Psoas muscle (tissue), 8 donors: ENCODE measurements around the gene CHD2. TPM values are rescaled to one million over a fixed set of nuclear protein-coding genes. Genes with fewer than 3 reads are reported as not detected.

Experiments used
- ATAC-seq, 4 donors: fragments of 200-7000 bp; cut with Tn5 transposase; one replicate each; pipeline ENCODE4 v1.9.1; 2020; ENCODE audit warnings: moderate library complexity in 3 of 4, mild to moderate bottlenecking in 2 of 4
- DNase-seq, 2 donors: peaks; one replicate each; pipeline ENCODE4 v3.0.0-alpha.2; 2020
- H3K27ac ChIP-seq: fragments of 200-600 bp; one replicate; pipeline ENCODE4 v1.8.0; 2022
- H3K27me3 ChIP-seq, 3 donors: fragments of 200-600 bp in 1 of 3; one replicate each; pipeline versions ENCODE4 v1.6.1 to v1.8.0; 2013 to 2022; ENCODE audit warnings: low read length in 2 of 3, mild to moderate bottlenecking in 2 of 3, moderate library complexity in 1 of 3; ENCODE audit not compliant: insufficient read depth in 3 of 3
- H3K36me3 ChIP-seq, 2 donors: fragments of 200-600 bp in 1 of 2; one replicate each; pipeline versions ENCODE4 v1.6.1 to v1.8.0; 2013 to 2022; ENCODE audit warnings: low read depth in 1 of 2, mild to moderate bottlenecking in 1 of 2, moderate library complexity in 1 of 2; ENCODE audit not compliant: insufficient read depth in 1 of 2
- H3K4me1 ChIP-seq: fragments of 200-600 bp; one replicate; pipeline ENCODE4 v1.8.0; 2022
- H3K4me3 ChIP-seq: fragments of 200-600 bp; one replicate; pipeline ENCODE4 v1.8.0; 2022; ENCODE audit warnings: mild to moderate bottlenecking
- H3K9me3 ChIP-seq: fragments of 200-600 bp; one replicate; pipeline ENCODE4 v1.8.0; 2022
- CTCF ChIP-seq: fragments of 200-600 bp; IDR thresholded peaks from one replicate; pipeline ENCODE4 v1.8.0; 2022; ENCODE audit warnings: antibody characterized with exemption
- WGBS, 3 donors: extraction: QIAGEN DNeasy Blood & Tissue Kit; methylation state at CpG; one replicate each; pipeline versions ENCODE4 v1.1.6 to v1.1.7; 2013; 5-methylcytosine and 5-hydroxymethylcytosine counted together
- intact Hi-C, 2 donors: fragments of 100-400 bp; cut with DNase I; formaldehyde crosslinking; loops; one replicate each; pipeline versions ENCODE4 v1.11.0 to v1.14.2; 2022
- polyA plus RNA-seq, 3 donors: library from polyadenylated mRNA; stranded (reverse); fragments of 200-250 nt; gene quantifications; one replicate each; pipeline ENCODE4 v1.2.3, GENCODE V29; 2013
- total RNA-seq, 4 donors: library from RNA; stranded (reverse); fragmentation: NEBNext Ultra II Directional in 2 of 4; extraction: Animal tissue kit (Norgen Biotek cat#: 25700) in 2 of 4; gene quantifications; one replicate each; pipeline versions ENCODE4 v1.2.1 to v1.2.4, GENCODE V29; 2021 to 2023
- donor health status: healthy with polysubstance abuse.
- donor health status: DM: no; HTN: no; CAD: no; lungs with moderate emphysema.
- donor health status: Bipolar disorder and iron deficiency.
- donor health status: healthy.
- donor health status: DM: yes; HTN: yes; CAD: no.
- donor health status: DM: no; HTN: no; CAD: no.
- donor health status: DM: no; HTN: no; CAD: no.
- donor health status: DM: yes; HTN: yes; CAD: no.

The CHD2 gene
- total and polyA plus RNA-seq, 7 donors: 11.1 to 53.0 (median 40.9) TPM

- ATAC-seq (no peak), DNase-seq (no peak)
- intact Hi-C loops: no loop called here
- Histone ChIP-seq H3K4me1 (peaks cover 18% of the 10 kb centered on the region), H3K9me3 (no peaks in the 10 kb centered on the region), H3K36me3 (peaks cover 0 to 1% of the 10 kb centered on the region in 2 donors), H3K27me3 (no peaks in the 10 kb centered on the region), H3K4me3 (no peak overlapping the region), H3K27ac (peak overlapping the region; percentile 20)
- TF ChIP-seq CTCF: no peak
- WGBS, 3 donors: 65 to 74% (median 70%) methylated on average over 5 of the region's 5 CpGs
Observed at GRCh38 chr15:92878593-92879053, 21.5 kb upstream of the CHD2 start.

GRCh38 chr15:92879949-92880725, 20.0 kb upstream of the CHD2 start:
- ATAC-seq (no peak), DNase-seq (no peak)
- Histone ChIP-seq H3K4me3 (no peak overlapping the region), H3K36me3 (peaks cover 0 to 9% of the 10 kb centered on the region in 2 donors), H3K27me3 (no peaks in the 10 kb centered on the region), H3K9me3 (no peaks in the 10 kb centered on the region), H3K4me1 (peaks cover 18% of the 10 kb centered on the region), H3K27ac (no peak overlapping the region)
- WGBS, 3 donors: 88 to 93% (median 92%) methylated on average over 7 of the region's 7 CpGs
- intact Hi-C loops: loop anchor here in 1 of 2 donors (2.0 to 5.0 kb wide), 2 partner anchors 47 to 68 kb away; no protein-coding TSS in a partner anchor
- no peak for TF ChIP-seq CTCF

GRCh38 chr15:92880796-92881195, 19.3 kb upstream of the CHD2 start:
- Histone ChIP-seq H3K4me3 (peak overlapping the region; percentile 65), H3K27ac (peak overlapping the region; percentile 90), H3K27me3 (no peaks in the 10 kb centered on the region), H3K9me3 (no peaks in the 10 kb centered on the region), H3K4me1 (peaks cover 20% of the 10 kb centered on the region), H3K36me3 (peaks cover 0 to 14% of the 10 kb centered on the region in 2 donors)
- 28 to 30% (median 28%) methylated on average over 2 of the region's 2 CpGs for WGBS, 3 donors
- no peak for DNase-seq
- intact Hi-C loops: loop anchor here (1.0 to 5.0 kb wide), 3 partner anchors 48 to 68 kb away; no protein-coding TSS in a partner anchor
- TF ChIP-seq CTCF: no peak
- no peak for ATAC-seq

- 12 to 27% (median 24%) methylated on average over 7 of the region's 7 CpGs for WGBS, 3 donors
- no peaks in the 10 kb centered on the region for H3K27me3 ChIP-seq
- intact Hi-C loops: loop anchor here (1.0 to 5.0 kb wide), 3 partner anchors 48 to 69 kb away; no protein-coding TSS in a partner anchor
- no peaks in the 10 kb centered on the region for H3K9me3 ChIP-seq
- peaks cover 25% of the 10 kb centered on the region for H3K4me1 ChIP-seq
- peaks cover 0 to 19% of the 10 kb centered on the region in 2 donors for H3K36me3 ChIP-seq
- H3K27ac ChIP-seq: peak overlapping the region; percentile 90
- no peak for DNase-seq
- peak in 1 of 4 donors; percentile 2 for ATAC-seq
- peak overlapping the region; percentile 65 for H3K4me3 ChIP-seq
- TF ChIP-seq CTCF: no peak
Observed at GRCh38 chr15:92881211-92881754, 18.8 kb upstream of the CHD2 start.
